Omental fat pad (tissue), 4 donors: ENCODE data around the gene HES1. TPM values are rescaled to one million over a fixed set of nuclear protein-coding genes. Genes with fewer than 3 reads are reported as not detected.

Source experiments
- ATAC-seq: fragments of 150-250 bp; one replicate; pipeline ENCODE4 v1.9.1; 2016; ENCODE audit warnings: mild to moderate bottlenecking, moderate library complexity; ENCODE audit not compliant: low FRiP score
- DNase-seq: peaks from one replicate; pipeline ENCODE4 v3.0.0-alpha.2; 2019; ENCODE audit warnings: low spot score
- total RNA-seq, 4 donors: library from RNA; depleted of rRNA; stranded (reverse); fragments of >200 nt; gene quantifications; one replicate each; pipeline ENCODE4 v1.1.0, GENCODE V29; 2016
- TF ChIP-seq, protein P1 (sequence below), 3 donors: fragments of 450-650 bp; IDR thresholded peaks; one replicate each; pipeline ENCODE4 v1.5.1; 2016 to 2017; ENCODE audit warnings: antibody characterized with exemption in 3 of 3, mild to moderate bottlenecking in 3 of 3, moderate library complexity in 2 of 3

Gene HES1
- total RNA-seq, 4 donors from 2014 or later: 8.3 to 23.9 (median 12.7) TPM

DNA sequence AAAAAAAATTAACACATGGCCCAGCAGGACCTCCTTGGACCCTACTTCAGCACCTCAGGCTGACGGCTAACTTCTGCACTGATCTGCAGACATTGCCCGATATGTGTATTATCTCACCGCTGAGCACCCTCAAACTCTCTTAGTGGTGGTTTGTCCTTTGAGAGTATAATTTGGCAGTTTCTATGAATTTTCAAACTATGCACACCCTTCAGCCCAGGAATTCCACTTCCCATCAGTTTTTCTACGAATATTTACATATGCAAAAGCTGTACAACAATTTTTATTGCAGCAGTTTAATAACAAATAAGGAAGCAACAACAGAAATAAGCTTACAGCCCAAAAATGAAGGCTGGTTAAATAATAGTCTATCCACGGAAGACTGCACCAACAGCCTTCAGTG, 44.6 kb downstream of the HES1 start:
- TF ChIP-seq, protein P1, sequence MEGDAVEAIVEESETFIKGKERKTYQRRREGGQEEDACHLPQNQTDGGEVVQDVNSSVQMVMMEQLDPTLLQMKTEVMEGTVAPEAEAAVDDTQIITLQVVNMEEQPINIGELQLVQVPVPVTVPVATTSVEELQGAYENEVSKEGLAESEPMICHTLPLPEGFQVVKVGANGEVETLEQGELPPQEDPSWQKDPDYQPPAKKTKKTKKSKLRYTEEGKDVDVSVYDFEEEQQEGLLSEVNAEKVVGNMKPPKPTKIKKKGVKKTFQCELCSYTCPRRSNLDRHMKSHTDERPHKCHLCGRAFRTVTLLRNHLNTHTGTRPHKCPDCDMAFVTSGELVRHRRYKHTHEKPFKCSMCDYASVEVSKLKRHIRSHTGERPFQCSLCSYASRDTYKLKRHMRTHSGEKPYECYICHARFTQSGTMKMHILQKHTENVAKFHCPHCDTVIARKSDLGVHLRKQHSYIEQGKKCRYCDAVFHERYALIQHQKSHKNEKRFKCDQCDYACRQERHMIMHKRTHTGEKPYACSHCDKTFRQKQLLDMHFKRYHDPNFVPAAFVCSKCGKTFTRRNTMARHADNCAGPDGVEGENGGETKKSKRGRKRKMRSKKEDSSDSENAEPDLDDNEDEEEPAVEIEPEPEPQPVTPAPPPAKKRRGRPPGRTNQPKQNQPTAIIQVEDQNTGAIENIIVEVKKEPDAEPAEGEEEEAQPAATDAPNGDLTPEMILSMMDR (IDR thresholded peaks at IDR 0.05): no peak
- ATAC-seq (no peak), DNase-seq (no peak)

DNA sequence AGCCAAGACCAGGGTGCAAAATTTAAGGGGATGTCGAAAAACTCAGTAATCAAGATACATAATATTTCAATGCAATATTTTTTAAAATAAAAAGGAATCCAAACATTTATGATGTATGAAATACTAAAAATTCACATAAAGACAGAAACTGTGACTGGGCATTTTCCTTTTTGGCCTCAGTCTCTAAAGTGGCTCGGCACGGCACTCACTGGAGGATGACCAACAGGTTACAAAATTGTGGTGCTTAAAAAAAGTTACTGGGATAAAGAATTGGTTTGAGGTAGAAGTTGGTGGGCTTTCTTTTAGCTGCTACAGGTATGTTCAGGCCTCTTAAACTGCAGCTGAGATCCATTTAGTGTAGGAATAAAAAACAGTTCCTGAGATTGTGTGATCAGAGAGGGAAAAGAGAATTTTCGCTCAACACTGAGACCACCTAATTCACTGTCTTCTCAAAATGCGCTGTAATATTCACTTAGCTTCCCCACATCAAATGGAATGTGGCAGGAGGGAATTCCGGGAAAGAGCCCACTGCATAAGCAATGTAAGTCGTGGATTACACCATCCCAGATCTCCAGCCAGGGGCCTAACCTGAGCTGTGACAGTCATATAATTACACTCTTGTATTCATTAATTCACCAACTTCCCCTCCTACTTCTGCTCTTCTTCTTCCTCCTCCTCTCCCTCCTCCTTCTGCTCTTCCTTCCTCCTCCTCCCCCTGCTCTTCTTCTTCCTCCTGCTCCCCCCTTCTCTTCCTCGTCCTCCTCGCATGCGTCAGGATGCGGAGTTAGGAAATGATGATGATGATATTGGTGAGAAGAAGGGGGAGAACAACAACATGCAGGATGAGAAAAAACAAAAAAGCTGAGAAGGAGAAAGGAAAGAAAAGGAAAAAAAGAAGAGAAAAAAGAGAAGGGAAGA, 45.9 kb downstream of the HES1 start:
- ATAC-seq (no peak), DNase-seq (no peak)
- TF ChIP-seq, protein P1 (IDR thresholded peaks at IDR 0.05): no peak

DNA sequence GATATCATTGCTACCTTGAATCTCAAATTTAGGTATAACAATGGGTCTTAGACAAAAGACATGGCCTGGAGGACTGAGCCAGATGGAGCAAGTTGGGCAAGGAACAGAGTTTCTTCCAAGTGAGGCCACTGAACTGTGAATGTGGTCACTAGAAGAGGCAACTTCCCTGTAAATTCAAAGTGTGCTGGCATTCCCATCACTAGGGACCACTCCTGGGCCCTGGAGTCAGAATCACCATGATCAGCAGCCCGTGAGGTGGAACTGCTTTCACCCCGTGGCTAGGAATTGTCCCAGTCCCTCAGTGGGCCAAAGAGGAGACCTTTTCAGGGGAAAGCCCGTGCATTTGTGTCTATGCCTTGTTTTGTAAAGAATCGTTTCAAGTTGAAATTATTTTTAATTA, 47.3 kb downstream of the HES1 start:
- DNase-seq (no peak), ATAC-seq (no peak)
- TF ChIP-seq, protein P1 (IDR thresholded peaks at IDR 0.05): no peak

DNA sequence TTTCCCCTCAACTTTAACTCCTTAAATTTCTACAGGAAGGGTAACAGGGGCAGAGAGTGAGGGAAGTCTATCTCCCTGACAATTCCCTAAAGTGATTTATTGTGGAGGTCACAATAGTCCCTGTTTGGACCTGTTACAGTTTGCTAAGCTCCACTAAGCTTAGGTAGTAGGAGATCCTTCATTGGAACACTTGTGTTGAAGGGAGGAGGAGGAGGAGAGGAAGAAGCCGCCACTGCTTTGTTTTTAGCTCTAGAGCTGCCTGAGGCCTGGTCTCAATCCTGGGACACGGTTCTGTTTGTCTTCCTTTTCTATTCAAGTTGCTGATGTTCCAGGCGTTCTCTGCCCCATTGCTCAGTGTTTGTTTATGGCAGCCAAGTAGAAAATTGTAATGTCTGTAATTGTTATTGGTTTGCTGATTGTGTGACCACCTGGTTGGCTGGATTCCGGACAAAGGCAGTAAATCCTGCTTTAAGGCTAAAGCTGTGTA, 48.4 kb downstream of the HES1 start:
- TF ChIP-seq, protein P1 (IDR thresholded peaks at IDR 0.05): no peak
- no peak for DNase-seq
- ATAC-seq: no peak

DNA sequence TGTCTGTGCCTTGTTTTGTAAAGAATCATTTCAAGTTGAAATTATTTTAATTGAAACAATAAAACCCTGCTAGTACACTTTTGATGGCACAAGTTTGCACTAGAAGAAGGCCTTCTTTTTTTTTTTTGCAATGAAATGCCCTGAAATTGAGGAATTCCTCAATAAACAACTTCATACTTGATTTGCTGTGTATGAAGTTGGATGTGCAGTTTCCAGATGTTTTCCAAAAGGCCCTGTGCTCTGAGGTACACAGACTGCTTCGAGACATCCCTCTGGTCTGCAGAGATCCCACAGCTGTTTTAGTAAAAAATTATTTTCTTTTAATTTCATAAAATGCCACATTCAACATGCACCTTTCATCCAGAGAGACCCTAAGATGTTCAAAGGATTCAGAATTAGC, 48.9 kb downstream of the HES1 start:
- ATAC-seq: no peak
- TF ChIP-seq, protein P1 (IDR thresholded peaks at IDR 0.05): no peak
- DNase-seq: no peak

DNA sequence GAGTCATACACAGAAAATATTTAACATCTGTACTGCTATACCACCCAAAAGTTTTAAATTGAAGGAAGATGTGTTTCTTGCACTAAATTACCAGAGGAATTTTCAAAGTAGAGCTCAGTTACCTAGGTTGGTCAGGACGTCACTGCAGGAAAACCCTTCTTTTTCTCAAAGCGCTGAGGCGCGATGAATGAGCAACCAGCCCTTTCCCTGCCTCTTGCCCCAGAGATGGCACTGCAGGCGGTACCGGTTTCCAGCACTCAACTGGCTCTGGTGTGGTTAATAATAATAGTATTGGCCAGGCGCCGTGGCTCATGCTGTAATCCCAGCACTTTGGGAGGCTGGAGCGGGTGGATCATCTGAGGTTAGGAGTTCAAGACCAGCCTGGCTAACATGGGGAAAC, 49.3 kb downstream of the HES1 start:
- DNase-seq: no peak
- TF ChIP-seq, protein P1 (IDR thresholded peaks at IDR 0.05): no peak

More for the DNA sequence above, 49.3 kb downstream of the HES1 start:
- ATAC-seq: no peak
